GM21576 (cell line): ENCODE data around the gene PHACTR2.

Experiments used
- ATAC-seq: cut with Tn5 transposase; IDR thresholded peaks from one replicate; pipeline ENCODE4 v1.9.1; 2021; ENCODE audit warnings: mild to moderate bottlenecking, moderate library complexity; ENCODE audit not compliant: unreplicated experiment

Gene PHACTR2

DNA sequence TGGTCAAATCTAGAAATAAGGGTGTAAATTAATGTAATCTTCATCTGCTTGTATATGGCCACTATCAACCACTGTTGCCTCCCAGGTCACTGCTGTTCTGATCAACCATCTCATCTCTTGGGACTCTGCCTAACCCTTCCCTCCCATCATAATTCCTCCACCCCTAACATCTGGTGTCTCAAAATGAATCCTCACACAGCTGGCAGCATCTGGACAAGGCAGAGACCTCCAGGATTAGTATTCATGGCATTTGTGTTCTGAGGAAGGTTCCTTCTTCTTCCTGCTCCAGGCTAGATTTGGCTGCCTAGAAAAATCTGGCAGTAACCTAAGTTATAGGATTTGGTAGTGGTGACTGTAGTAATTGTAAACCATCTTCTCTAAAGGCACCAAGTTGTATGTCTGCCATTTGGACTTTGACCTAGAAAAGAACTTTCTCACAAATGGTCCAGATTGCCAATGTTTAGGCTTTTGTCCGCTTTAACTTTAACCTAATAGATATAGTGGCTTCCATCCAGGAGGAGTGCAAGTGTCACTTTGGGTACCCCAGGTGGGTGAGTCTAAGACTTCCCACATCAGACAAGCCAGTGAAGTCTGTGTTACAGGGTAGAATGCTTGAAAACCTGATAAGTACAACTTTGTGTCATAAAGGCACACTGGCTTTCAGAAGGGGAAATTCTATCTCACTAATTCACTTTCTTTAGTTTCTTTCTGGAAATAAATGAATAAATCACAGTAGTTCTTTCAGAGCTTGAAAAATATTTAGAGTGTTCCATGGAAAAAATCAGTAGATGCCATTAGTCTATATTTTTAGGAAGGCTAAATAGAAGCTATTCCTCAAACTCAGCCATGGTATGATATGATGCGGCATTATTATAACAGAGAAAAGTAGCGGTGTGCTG, 3.0 kb upstream of the PHACTR2 start:
- no peak for ATAC-seq

DNA sequence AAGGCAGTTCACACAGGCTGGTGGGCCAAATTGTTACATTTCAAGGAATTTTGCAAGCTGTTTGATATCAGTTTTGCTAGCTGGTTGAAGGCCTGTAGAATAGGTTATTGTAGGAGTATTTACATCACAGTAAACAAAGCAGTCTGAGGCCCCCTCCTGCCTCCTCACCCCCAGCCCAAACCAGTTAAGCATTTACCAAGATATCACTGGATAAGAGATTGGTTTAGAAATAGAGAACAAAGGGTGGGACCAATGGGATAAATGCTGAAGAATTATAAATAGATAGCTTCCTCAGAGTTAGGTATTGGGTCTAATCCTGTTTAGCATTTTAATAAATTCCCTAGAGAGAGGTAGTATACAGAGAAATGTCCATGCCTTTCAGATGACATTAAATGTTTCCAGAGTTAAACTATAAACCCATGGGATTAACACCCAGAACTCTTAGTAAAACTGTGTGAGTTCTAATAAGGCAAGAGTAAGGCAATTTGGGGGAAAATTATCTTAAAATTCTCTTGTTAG, 2.3 kb upstream of the PHACTR2 start:
- no peak for ATAC-seq

DNA sequence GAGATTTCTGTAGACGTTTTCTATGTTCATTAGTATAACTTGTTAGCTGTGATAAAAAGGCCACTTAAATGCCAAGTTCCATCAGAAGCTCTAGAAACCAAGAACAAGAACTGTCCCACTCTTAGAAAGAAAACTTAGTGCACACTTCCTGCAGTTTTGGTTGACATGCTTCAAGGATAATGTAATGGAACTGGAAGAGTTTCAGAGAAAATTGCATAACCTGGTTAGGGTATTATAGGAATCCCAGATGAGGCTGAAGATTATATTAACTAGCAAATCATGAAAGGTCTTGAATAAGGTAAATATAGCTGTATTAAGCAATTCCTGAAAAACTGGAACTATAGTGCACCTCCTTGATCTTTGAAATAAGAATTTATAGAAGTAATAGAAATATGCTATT, 1.8 kb upstream of the PHACTR2 start:
- no peak for ATAC-seq

DNA sequence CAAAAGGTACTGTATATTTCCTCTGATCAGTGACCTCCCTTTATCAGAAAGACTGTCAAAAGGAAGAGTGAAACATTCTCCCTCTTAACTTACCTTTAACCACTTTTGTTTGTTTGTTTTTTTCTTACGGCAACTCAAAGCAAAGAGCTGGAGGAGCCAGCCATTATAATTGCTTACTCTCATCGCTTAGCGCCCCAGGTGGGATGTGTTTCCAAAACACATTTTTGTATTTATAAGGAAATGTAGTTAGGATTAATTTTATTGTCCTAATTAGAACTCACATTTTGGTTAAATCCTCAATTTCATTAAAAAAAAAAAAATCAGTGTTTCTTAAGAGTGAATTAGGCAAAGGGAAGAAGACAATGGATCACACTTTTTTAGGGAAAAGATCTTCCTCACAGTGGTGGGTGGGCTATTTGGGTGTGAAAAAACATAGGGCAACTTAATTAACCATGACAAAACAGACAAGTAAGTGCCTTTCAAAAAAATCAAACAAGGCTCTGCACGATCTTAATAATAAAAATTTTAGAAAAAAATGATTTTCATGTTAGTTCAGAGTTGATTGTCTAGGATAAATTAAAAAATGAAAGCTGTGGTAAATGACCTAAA, 1.2 kb upstream of the PHACTR2 start:
- ATAC-seq = no peak

DNA sequence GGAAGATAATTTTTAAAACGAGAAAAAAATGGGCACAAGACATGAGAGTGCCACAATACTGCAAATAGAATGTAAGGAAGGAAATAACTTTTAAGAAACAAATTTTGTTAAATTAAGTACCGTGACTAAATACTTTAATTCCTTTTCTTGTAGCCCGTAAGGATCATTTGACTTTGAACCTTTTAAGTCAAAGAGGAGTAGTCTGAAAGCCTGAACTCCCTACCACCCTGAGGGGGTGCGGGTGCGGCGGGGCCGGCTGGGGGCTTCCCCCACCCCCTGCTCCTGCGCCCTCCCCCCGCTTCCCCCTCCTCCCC, 231 bp upstream of the PHACTR2 start:
- ATAC-seq = no peak

DNA sequence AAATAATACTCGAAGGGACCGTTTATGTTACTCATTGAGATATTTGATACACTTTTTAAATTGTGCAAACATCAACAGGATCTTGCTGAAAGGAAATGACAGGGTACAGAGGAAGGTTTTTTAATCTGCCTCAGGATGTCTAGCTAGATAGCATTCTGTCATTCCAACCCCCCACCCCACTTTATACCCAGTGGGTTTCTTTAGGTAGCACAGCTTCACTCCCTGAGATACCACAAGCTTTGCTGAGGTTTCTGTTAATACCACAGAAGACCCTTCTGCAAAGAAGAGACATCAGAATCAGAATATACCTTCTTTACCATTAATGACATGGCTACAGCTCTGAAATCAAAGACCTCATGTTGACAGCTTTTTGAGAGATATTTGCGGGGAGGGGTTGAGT, 1.3 kb downstream of the PHACTR2 start:
- ATAC-seq = no peak

DNA sequence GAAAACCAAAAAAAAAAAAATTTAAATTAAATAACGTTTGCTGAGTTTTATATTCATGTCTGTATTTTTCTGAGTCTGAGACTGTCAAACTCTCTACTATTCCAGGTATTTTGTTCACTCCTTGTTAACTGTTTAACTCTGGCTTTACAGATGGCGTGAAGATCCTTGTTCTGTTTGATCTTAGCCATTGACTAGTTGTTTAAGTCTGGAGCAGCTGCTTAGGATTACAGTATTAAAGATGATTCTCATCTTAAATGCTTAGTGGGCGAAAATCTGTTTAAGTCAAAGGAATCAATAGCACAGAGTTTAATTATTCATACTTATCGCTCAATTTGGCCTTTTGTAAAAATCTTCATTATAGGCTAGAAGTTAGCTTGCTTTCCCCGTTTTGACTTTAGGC, 2.4 kb downstream of the PHACTR2 start:
- no peak for ATAC-seq

DNA sequence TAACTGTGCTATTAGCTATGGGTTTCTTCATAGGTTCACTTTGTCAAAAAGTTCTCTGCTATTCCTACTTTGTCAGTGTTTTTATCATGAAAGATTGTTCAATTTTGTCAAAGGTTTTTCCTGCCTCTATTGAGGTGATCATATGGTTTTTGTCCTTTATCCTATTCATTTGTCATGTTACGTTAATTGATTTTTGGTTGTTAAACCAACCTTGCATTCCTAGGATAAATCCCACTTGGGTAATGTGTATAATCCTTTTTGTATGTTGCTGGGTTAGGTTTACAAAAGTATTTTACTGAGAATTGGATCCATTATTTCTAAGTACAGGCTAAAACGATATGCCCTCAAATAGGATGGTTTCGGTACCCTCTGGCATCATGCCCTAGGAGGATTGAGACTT, 5.0 kb downstream of the PHACTR2 start:
- ATAC-seq = no peak

DNA sequence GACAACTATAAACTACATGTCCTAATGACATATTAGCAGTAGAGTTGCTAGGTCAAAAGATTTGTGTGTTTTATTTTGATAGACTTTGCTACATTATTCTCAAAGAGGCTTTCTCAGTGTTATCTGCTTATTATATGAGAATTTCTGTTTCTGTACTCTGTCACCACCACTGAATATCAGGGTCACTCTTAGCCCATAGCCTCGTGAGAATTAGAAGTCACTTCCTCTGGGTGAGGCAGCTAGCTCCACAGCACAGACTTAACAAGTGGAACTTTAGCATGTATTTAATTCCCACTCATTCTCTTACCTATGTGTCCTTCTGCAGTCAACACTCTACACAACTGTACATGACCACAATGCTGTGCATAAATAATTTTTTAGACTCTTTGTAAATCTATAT, 6.7 kb downstream of the PHACTR2 start:
- no peak for ATAC-seq

DNA sequence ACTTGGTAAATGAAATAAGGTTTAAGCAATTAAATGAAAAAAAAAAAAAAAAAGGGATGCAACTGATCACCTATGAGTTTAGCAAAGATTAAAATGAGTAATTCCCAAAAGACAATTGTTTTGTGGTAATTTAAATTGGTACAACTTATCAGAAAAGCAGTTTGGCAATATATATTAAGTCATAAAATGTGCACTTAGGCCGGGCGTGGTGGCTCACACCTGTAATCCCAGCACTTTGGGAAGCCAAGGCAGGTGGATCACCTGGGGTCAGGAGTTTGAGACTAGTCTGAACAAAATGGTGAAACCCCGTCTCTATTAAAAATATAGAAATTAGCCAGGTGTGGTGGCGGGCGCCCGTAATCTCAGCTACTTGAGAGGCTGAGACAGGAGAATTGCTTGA, 7.9 kb downstream of the PHACTR2 start:
- ATAC-seq = no peak

DNA sequence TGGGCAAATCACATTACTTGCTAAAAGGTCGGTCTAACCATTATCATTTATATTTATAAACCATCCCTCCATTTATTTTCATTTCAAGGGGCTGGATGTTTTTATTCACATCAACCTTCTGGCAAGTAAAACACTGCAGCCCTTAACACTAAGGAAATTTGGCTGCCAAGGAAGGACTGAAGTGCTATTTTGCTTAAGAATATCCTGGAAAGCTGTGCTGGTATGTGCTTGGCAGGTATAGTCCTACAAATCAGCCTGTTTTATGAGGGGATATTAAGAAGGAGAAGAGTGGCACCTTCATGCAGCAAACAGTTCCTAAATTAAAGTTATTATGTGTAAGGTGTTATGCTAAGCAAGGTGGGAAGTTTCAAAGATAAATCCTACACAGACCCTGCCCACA, 9.8 kb downstream of the PHACTR2 start:
- ATAC-seq = no peak

DNA sequence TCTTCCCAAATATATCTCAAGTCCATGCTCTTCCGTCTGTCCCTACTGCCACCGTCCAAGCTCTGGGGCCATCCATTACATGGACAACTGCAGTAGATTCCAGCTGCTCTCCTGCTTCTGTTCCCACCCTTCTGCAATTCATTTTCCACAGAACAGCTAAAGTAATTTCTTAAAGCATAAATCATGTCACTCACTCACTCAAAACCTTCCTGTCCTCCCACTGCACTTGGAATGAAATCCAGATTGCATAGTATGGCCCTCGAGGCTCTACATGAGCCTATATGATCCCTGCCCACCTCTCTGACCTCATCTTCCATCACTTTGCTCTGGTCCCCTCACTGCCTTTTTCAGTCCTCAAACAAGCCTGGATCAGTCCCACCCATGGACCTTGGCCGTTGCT, 10.9 kb downstream of the PHACTR2 start:
- ATAC-seq = no peak

DNA sequence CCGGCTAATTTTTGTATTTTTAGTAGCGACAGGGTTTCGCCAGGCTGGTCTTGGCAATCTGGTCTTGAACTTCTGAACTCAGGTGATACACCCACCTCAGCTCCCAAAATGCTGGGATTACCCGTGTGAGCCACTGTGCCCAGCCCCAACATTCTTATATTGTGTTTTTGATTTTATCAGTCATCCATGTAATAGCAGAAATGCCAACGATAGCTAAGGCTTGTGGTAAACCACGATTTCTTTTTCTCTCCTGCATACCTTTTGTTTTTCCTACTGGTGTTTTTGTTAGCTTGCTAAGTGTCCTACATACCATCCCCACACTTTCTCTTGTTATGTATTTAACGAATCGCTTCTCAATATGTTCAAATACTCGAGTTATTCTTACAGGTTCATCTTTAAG, 12.1 kb downstream of the PHACTR2 start:
- ATAC-seq = no peak

DNA sequence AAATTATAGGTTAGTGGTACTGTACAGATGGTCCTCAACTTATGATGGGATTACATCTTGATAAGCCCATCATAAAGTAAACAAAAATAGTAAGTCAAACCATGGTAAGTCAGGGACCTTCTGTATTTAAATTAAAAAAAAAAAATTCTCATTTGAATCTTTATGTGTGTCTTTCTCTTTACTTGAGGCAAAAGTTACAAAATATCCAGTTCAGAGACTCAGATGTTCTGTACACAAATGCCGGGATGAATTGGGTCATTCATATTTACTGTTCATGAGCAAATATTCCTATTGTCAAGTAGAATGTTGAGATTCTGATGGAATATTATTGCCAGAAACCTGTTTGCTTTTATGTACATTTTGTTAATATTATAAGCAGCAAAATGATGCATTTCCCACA, 13.4 kb downstream of the PHACTR2 start:
- ATAC-seq = no peak

DNA sequence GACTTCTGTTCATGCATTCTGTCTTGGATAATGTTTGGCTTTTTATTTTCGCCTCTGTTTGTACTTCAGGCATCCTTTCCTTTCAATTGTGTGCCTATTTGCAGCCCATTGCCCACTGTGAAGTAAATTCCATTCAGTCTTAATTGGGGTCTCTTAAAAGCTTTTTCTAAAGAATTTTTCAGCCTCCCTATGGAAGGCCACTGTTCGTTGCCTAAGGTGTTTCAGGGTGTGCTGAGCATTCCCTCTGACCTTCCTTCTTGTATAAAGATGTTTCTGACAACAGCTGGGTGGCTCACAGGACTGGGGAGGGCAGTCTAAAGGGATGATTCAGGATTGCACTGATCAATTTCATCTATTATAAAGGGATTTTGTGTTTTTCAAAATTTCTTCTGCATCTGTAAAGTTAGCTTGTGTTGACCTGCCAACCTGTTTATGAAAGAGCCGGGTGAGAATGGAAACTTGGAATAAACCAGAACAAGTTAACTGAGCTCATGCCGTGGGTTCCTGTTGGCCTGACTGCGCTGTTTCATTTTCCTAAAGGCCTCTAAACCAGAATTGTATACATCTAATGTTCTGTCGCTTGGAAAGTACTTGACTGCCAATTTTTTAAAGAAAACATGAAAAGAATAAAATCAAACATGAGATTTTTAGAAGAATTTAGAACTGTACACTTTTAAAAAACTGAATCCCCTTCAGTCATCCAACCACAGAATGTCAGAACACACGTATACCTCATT, 14.3 kb downstream of the PHACTR2 start:
- ATAC-seq = no peak

DNA sequence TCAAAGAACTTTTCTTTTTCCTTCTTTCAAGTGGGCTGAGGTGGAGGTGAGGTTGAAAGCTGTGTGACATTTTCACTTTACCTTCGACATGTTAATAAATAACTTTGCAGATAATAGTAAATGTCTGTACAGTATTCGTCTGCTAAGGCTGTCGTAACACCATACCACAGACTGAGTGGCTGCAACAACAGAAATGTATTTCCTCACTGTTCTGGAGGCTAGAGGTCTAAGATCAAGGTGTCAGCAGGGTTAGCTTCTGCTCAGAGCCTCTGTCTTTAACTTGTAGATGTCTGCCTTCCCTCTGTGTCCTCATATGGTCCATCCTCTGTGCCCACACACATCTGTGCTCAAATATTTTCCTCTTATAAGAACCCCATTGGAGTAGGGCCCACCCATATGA, 14.9 kb downstream of the PHACTR2 start:
- ATAC-seq = no peak

DNA sequence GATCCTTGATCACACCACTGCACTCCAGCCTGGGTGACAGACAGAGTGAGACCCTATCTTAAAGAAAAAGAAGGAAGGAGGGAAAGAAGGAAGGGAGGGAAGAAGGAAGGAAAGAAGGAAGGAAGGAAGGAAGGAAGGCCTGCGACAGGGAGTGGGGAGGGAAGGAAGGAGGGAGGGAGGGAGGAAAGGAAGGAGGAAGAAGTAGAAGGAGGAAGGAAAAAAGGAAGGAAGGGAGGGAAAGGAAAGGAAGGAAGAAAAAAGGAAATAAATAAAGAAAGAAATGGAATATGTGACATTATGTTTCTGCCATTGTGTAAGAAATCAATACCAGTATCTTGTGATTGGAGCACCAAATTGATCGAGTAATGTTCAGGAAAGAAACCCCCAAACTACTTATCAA, 16.2 kb downstream of the PHACTR2 start:
- ATAC-seq = no peak

DNA sequence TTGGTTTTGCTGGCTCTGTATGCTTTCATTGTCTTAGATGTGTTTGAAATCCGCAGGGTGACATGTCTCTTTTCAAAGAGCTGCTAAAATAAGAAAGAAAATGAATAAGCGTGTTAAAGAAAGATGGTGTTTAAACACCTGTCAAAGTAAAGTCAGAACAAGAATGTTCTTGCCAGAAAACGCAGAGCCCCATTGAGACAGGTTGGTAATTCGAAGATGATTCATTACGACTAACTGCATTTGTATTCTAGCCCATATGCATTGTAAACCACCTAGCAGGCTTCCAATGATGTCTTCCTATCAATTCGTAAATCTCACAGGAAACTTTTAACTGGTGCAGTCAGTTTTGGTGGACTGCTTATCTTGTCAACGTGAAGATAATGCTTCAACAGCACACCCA, 16.8 kb downstream of the PHACTR2 start:
- ATAC-seq = no peak

DNA sequence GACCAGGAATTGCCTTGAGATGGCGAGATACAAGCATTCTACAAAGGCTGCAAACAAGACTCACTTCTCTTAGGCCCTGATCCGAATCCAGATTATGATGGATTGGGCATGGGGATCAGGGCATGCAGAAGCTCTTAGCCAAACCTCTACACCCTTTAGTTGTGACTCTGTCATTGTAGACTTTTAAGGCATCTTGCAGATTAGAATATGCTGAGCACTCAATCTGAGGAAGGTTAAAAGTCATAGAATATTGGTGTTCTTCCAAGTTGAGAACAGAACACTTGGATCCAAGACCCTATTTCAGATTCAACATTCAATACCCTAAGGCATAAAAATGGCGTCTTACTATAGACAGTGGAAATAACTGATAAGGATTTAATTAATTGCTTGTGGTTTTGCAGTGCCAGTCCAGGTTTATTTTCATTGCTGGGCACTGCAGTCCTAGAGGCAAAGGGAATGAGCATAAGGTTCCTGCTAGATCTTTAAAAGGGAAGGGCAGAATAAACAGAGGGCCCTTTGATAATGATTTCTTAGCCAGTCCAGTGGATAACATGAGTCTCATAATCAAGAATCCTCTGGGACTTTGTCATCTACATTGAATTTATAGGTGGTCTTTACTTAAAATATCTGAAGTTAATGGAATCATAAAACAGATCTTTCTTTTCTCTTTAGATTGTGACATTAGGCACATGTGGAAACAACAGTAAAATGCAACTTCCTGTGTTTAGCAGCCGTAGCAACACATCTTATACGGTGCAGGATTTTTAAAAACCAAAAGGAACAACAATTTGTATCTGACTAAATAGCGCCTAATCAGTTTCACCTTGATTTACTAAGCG, 17.6 kb downstream of the PHACTR2 start:
- no peak for ATAC-seq

DNA sequence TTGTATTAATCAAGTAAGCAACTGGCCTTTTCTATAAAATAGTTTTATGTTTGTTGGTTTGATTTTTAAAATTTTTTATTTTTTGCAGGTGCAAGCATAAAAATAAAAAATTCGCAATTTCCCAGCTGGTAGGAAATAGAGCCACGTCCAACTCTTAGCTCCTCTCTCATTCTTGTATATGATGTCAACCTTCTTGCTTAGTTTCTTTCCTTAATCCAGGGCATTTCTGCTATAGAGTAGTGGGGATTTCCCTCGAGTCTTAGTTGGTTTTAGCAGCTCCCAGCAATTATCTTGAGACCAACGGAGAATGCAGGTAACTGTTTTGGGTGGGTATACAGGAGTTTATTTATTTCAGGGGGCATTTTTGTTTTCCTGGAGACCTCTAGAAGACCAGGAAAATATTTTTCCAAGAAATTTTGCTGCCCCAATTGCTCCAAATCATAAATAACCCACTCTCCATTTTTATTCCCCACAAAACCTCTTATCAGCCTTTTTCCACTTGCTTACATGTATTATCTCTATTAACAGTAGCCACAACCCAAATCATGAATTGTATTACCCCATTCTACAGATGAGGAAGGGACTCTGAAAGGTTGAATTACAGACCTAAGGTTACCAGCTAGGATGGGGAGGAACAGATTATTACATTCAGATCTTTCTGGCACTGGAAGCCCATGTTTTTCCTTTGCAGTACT, 18.4 kb downstream of the PHACTR2 start:
- no peak for ATAC-seq

DNA sequence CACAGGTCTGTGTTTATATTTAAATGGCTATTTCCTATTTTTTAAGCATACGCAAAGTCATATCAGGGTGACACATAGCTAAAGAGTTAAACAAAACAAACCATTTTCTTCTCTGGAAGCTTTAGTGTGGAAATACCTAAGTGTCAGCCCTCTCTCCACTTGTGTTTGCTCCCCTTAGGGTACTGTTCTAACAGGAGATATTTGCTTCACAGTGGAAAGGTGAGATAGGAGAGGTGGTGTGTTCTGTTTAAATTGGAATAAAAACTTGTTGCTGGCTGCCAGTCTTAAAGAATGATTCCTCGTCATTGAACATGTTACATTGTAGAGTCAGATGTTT, 18.9 kb downstream of the PHACTR2 start:
- ATAC-seq = no peak
